ENCODE results near the gene SLC45A1. TPM values are rescaled to one million over a fixed set of nuclear protein-coding genes. Genes with fewer than 3 reads are reported as not detected.

Gene SLC45A1
- total RNA-seq, 6 donors from 2014 or later = 0.91 to 1.4 (median 1.0) TPM; not detected in 2

- DNase-seq = no peak
- no peak overlapping the region for H3K4me3 ChIP-seq
- peak overlapping the region; percentile 72 to 85 (median 79) for H3K27ac ChIP-seq
- H3K4me1 ChIP-seq = peaks cover 67 to 81% (median 76%) of the 10 kb centered on the region in 4 donors
- H3K36me3 ChIP-seq = peaks cover 0 to 6% (median 2%) of the 10 kb centered on the region in 4 donors
- TF ChIP-seq, protein P1, sequence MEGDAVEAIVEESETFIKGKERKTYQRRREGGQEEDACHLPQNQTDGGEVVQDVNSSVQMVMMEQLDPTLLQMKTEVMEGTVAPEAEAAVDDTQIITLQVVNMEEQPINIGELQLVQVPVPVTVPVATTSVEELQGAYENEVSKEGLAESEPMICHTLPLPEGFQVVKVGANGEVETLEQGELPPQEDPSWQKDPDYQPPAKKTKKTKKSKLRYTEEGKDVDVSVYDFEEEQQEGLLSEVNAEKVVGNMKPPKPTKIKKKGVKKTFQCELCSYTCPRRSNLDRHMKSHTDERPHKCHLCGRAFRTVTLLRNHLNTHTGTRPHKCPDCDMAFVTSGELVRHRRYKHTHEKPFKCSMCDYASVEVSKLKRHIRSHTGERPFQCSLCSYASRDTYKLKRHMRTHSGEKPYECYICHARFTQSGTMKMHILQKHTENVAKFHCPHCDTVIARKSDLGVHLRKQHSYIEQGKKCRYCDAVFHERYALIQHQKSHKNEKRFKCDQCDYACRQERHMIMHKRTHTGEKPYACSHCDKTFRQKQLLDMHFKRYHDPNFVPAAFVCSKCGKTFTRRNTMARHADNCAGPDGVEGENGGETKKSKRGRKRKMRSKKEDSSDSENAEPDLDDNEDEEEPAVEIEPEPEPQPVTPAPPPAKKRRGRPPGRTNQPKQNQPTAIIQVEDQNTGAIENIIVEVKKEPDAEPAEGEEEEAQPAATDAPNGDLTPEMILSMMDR (IDR thresholded peaks at IDR 0.05) = no peak
- no peak for TF ChIP-seq EP300 (IDR thresholded peaks at IDR 0.05)
- TF ChIP-seq POLR2A (IDR thresholded peaks at IDR 0.05) = no peak
- TF ChIP-seq POLR2AphosphoS5 (IDR thresholded peaks at IDR 0.05) = no peak
- WGBS, 2 donors = 78 to 82% methylated on average over 5 of the region's 5 CpGs
- peak in 1 of 2 donors; percentile 6 for ATAC-seq (ENCODE audit: low FRiP score in 2 of 2)
- H3K9me3 ChIP-seq = no peaks in the 10 kb centered on the region
- H3K27me3 ChIP-seq = no peaks in the 10 kb centered on the region
Observed at GRCh38 chr1:8374356-8374755, 56.4 kb downstream of the SLC45A1 start.

- peaks cover 70 to 84% (median 80%) of the 10 kb centered on the region in 4 donors for H3K4me1 ChIP-seq
- WGBS, 2 donors = 85 to 95% methylated on average over 2 of the region's 2 CpGs
- H3K9me3 ChIP-seq = no peaks in the 10 kb centered on the region
- H3K27me3 ChIP-seq = no peaks in the 10 kb centered on the region
- DNase-seq (no peak), ATAC-seq (ENCODE audit: low FRiP score in 2 of 2) (no peak)
- peak overlapping the region; percentile 72 to 85 (median 79) for H3K27ac ChIP-seq
- H3K36me3 ChIP-seq = peaks cover 0 to 9% (median 2%) of the 10 kb centered on the region in 4 donors
- no peak overlapping the region for H3K4me3 ChIP-seq
- no peak for TF ChIP-seq POLR2AphosphoS5 (IDR thresholded peaks at IDR 0.05)
- TF ChIP-seq, protein P1 (IDR thresholded peaks at IDR 0.05) = peak in 4 of 6 experiments; percentile 14 to 49 (median 24)
Observed at GRCh38 chr1:8374812-8375211, 56.9 kb downstream of the SLC45A1 start.

DNA sequence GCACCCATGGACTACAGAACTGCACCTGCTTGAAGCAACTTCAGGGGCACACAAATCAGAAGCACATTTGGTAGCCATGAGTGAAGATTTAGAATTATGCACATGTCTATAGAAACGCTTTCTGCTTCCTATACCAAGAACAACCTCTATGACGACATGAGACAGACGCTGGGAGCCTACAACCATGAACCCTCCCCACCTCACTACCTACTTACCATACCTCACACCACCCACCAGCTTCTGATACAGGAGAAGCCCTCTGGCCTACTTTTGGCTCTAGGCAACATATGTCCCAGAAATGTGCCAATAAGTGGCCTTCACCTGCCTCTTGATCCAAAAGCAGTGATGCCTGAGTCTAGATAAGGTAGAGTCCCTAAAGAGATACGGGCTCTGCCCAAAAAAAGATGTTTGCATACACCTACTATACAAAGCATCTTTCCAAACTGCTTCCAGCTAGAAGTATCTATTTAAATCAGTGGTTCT, 58.5 kb downstream of the SLC45A1 start:
- Histone ChIP-seq H3K27ac (peak overlapping the region in 1 of 4 donors; percentile 56), H3K36me3 (peaks cover 0 to 10% (median 3%) of the 10 kb centered on the region in 4 donors), H3K9me3 (no peaks in the 10 kb centered on the region), H3K4me1 (peaks cover 56 to 82% (median 76%) of the 10 kb centered on the region in 4 donors), H3K4me3 (no peak overlapping the region), H3K27me3 (no peaks in the 10 kb centered on the region)
- WGBS, 2 donors = 69 to 98% methylated on average over 4 of the region's 4 CpGs
- ATAC-seq (ENCODE audit: low FRiP score in 2 of 2) (no peak), DNase-seq (no peak)
- TF ChIP-seq POLR2A (IDR thresholded peaks at IDR 0.05) (no peak), POLR2AphosphoS5 (IDR thresholded peaks at IDR 0.05) (no peak), EP300 (IDR thresholded peaks at IDR 0.05) (no peak)
- TF ChIP-seq, protein P1 (IDR thresholded peaks at IDR 0.05) = no peak

DNA sequence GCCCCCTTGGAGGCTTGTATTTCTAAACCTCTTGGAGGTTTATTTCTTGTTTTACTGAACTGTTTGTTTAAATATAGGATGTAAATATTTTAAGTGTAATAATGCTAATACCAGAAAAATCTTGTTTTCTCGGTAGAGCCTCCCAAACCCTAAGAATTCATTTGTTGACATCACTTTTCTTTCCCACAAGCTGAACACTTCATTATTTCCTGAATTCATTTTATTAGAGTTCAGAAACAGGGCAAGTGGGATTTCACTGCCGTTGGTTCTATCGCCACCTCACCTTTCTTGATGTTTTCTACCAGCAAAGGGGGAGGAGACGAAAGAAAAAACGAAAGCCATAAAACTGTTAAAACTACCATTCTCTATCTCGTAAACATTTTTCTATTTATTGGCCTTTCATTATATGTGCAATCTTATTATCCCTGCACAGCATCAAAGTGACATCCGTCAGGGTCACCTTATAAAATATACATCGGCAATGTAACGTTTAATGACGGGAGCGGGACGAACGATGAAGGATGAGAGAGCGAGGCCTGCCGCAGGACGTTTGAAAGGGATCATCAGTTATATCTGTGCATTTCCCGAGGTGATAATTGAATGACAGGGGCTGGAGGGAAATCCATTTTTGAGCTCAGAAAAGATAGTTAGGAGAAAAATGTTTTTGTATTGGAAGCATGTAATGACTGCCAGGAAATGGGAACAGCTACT, 59.5 kb downstream of the SLC45A1 start:
- peaks cover 0 to 8% (median 2%) of the 10 kb centered on the region in 4 donors for H3K36me3 ChIP-seq
- ATAC-seq (ENCODE audit: low FRiP score in 2 of 2) (no peak), DNase-seq (no peak)
- no peaks in the 10 kb centered on the region for H3K9me3 ChIP-seq
- H3K27me3 ChIP-seq = no peaks in the 10 kb centered on the region
- TF ChIP-seq POLR2A (IDR thresholded peaks at IDR 0.05) = no peak
- TF ChIP-seq, protein P1 (IDR thresholded peaks at IDR 0.05) = no peak
- TF ChIP-seq EP300 (IDR thresholded peaks at IDR 0.05) = no peak
- no peak for TF ChIP-seq POLR2AphosphoS5 (IDR thresholded peaks at IDR 0.05)
- no peak overlapping the region for H3K4me3 ChIP-seq
- 85% methylated on average over 17 of the region's 17 CpGs for WGBS, 2 donors
- H3K27ac ChIP-seq = peak overlapping the region in 2 of 4 donors; percentile 56 to 66
- peaks cover 56 to 82% (median 78%) of the 10 kb centered on the region in 4 donors for H3K4me1 ChIP-seq

All from upper lobe of left lung (tissue), 6 donors.